ENCODE measurements around the gene CACNA1A.

The CACNA1A gene

GRCh38 chr19:13298565-13299481 lies 207.5 kb downstream of the CACNA1A start:
- TF ChIP-seq ZFX (IDR thresholded peaks at IDR 0.05), result no peak
- H3K27ac ChIP-seq, result no peak overlapping the region

- TF ChIP-seq ZFX (IDR thresholded peaks at IDR 0.05), result no peak
- TF ChIP-seq, protein P1, sequence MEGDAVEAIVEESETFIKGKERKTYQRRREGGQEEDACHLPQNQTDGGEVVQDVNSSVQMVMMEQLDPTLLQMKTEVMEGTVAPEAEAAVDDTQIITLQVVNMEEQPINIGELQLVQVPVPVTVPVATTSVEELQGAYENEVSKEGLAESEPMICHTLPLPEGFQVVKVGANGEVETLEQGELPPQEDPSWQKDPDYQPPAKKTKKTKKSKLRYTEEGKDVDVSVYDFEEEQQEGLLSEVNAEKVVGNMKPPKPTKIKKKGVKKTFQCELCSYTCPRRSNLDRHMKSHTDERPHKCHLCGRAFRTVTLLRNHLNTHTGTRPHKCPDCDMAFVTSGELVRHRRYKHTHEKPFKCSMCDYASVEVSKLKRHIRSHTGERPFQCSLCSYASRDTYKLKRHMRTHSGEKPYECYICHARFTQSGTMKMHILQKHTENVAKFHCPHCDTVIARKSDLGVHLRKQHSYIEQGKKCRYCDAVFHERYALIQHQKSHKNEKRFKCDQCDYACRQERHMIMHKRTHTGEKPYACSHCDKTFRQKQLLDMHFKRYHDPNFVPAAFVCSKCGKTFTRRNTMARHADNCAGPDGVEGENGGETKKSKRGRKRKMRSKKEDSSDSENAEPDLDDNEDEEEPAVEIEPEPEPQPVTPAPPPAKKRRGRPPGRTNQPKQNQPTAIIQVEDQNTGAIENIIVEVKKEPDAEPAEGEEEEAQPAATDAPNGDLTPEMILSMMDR (conservative IDR thresholded peaks at IDR 0.05), result no peak
- H3K27ac ChIP-seq, result no peak overlapping the region
Measured at GRCh38 chr19:13297023-13297422, 209.3 kb downstream of the CACNA1A start.

GRCh38 chr19:13294812-13295567 lies 211.3 kb downstream of the CACNA1A start:
- no peak overlapping the region for H3K27ac ChIP-seq
- TF ChIP-seq, protein P1 (conservative IDR thresholded peaks at IDR 0.05), result no peak
- TF ChIP-seq ZFX (IDR thresholded peaks at IDR 0.05), result no peak

DNA sequence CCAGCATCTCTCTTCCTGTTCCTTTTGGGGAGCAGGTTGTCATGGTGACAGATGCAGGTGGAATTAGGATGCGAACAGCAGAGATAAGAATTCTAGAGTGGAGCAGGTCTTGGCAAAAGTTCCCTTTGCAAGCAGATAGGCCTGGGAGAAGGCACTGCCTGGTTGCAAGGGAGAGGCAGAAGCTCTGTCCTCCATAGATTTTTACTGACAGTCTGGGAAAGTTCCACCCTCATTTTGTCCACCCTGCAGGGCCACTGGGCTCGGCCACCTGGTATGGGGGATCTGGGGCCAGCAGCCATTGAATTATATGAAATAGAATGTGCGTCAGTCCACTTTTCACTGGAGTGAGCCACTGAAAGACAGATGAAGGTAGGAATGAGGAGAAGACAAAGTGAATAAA lies 214.4 kb downstream of the CACNA1A start:
- H3K27ac ChIP-seq, result no peak overlapping the region
- TF ChIP-seq, protein P1 (conservative IDR thresholded peaks at IDR 0.05), result no peak
- TF ChIP-seq ZFX (IDR thresholded peaks at IDR 0.05), result no peak

GRCh38 chr19:13290741-13291140 lies 215.5 kb downstream of the CACNA1A start:
- TF ChIP-seq ZFX (IDR thresholded peaks at IDR 0.05), result no peak
- TF ChIP-seq, protein P1 (conservative IDR thresholded peaks at IDR 0.05), result no peak
- H3K27ac ChIP-seq, result no peak overlapping the region

DNA sequence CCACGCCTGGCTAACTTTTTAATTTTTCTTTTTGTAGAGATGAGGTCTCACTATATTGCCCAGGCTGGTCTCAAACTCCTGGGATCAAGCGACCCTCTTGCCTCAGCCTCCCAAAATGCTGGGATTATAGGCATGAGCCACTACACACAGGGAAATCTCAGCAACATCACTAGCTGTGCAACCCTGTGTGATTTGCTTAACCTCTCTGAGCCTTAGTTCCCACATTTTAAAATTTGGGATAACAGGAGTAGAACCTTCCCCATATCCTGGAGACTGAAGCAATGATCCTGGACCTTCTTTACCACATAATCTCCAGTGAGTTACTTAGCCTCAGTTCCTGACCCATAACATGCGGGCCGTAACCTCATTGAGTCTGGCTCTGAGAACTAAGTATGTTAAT lies 217.0 kb downstream of the CACNA1A start:
- no peak overlapping the region for H3K27ac ChIP-seq
- TF ChIP-seq, protein P1 (conservative IDR thresholded peaks at IDR 0.05), result no peak
- no peak for TF ChIP-seq ZFX (IDR thresholded peaks at IDR 0.05)

DNA sequence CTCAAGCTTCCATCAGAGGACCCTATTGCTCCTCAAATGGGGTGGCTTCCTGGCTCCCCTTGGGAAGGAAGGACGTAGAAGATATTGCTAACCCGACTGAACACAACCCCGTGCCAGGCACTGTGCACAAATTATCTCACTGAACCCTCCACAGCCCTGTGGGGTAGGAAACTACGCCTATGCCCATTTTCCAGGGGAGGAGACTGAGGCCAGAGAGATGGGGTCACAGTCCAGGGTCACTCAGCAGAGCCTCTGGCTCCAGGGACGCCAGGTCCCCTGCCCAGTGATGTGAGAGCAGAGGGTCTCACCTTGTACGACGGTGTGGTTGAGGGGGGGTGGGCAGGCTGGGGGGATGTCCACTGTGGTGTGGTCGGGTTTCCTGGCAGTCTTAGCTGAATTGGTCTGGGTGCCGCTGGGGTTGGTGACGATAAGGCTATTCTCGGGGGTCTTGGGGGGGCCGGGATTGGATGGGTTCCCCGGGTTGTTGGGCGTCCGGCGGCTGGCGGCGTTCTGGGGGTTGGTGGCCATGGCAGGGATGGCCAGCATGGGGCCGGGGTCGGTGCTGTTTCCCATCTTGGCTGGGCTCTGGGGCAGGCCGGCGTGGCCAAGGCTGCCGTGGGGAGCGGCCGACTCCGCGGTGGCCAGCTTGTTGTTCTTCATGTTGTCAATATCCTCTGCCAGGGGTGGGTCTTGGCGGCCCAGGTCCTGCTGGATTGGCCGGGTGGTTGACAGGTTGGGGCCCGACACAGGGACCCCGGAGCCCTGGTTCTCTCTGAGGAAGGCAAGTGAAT lies 219.9 kb downstream of the CACNA1A start:
- TF ChIP-seq, protein P1 (conservative IDR thresholded peaks at IDR 0.05), result no peak
- TF ChIP-seq ZFX (IDR thresholded peaks at IDR 0.05), result no peak
- H3K27ac ChIP-seq, result no peak overlapping the region

All from C4-2B (cell line).